ENCODE data around the gene MAB21L1. TPM values are rescaled to one million over a fixed set of nuclear protein-coding genes. Genes with fewer than 3 reads are reported as not detected.

MAB21L1 gene
- total and polyA plus RNA-seq, 12 donors: 0.06 to 7.0 (median 2.3) TPM; not detected in 1

- DNase-seq: no peak
- TF ChIP-seq POLR2A (IDR thresholded peaks at IDR 0.05) (no peak), CTCF (IDR thresholded peaks at IDR 0.05) (no peak)
- peaks cover 0 to 7% (median 0%) of the 10 kb centered on the region in 3 donors for H3K9me3 ChIP-seq (replicated peaks in 1 of 3)
- H3K4me3 ChIP-seq: no peak overlapping the region
- no peaks in the 10 kb centered on the region for H3K4me1 ChIP-seq (replicated peaks in 1 of 2)
- H3K27ac ChIP-seq: no peak overlapping the region
- WGBS, 4 donors: 73 to 78% (median 76%) methylated on average over 6 of the region's 6 CpGs
- H3K36me3 ChIP-seq (replicated peaks in 1 of 2): no peaks in the 10 kb centered on the region
- no peaks in the 10 kb centered on the region for H3K27me3 ChIP-seq
- intact Hi-C loops (cut with DNase I): no loop called here
Observed at GRCh38 chr13:35514801-35515502, 38.5 kb upstream of the MAB21L1 start.

- no peak overlapping the region for H3K27ac ChIP-seq
- TF ChIP-seq POLR2A (IDR thresholded peaks at IDR 0.05) (no peak), CTCF (IDR thresholded peaks at IDR 0.05) (no peak)
- no peak overlapping the region for H3K4me3 ChIP-seq
- no peaks in the 10 kb centered on the region for H3K36me3 ChIP-seq (replicated peaks in 1 of 2)
- WGBS, 4 donors: 91 to 94% (median 94%) methylated on average over 7 of the region's 7 CpGs
- intact Hi-C loops (cut with DNase I): no loop called here
- peaks cover 0 to 7% (median 0%) of the 10 kb centered on the region in 3 donors for H3K9me3 ChIP-seq (replicated peaks in 1 of 3)
- DNase-seq: no peak
- H3K27me3 ChIP-seq: no peaks in the 10 kb centered on the region
- H3K4me1 ChIP-seq (replicated peaks in 1 of 2): no peaks in the 10 kb centered on the region
Observed at GRCh38 chr13:35514061-35514477, 37.6 kb upstream of the MAB21L1 start.

DNA sequence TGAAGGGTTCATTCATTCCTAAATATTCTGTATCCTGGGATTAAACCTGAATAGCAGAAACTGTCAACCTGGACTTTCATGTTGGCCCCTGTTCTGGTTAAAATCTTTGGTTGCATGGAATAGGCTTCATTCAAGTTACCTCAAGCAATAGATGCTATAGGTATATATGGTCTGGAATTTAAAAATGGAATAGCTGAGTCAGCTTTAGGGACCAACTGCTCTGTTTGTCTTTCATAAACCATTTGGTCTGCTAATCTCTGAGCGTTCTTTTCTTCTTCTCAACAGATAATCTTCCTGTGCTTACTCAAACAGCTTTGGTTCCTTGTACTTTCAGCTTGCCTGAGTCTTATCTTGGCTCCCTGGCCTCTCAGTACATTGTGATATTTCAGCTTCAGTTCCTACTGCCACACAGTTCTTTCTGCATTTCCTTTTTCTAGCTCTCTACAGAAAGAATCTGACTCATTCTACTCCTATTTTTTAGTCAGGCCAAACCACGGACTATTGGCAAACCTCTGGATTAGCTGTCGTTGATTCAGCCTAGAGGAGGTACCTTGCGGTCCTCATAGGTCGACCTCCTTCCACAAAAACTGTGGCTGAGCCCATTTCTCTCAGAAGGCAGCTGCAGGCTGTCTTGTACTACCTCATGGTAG, 35.9 kb upstream of the MAB21L1 start:
- Histone ChIP-seq H3K9me3 (replicated peaks in 1 of 3) (peaks cover 0 to 1% (median 0%) of the 10 kb centered on the region in 3 donors), H3K27ac (no peak overlapping the region), H3K4me1 (replicated peaks in 1 of 2) (no peaks in the 10 kb centered on the region), H3K27me3 (no peaks in the 10 kb centered on the region), H3K36me3 (replicated peaks in 1 of 2) (no peaks in the 10 kb centered on the region), H3K4me3 (no peak overlapping the region)
- peak in 5 of 7 donors; percentile 32 to 45 (median 33) for DNase-seq
- WGBS, 4 donors: 29 to 36% (median 35%) methylated on average over 5 of the region's 5 CpGs
- intact Hi-C loops (cut with DNase I): no loop called here
- TF ChIP-seq CTCF (IDR thresholded peaks at IDR 0.05): no peak
- TF ChIP-seq POLR2A (IDR thresholded peaks at IDR 0.05): no peak

DNA sequence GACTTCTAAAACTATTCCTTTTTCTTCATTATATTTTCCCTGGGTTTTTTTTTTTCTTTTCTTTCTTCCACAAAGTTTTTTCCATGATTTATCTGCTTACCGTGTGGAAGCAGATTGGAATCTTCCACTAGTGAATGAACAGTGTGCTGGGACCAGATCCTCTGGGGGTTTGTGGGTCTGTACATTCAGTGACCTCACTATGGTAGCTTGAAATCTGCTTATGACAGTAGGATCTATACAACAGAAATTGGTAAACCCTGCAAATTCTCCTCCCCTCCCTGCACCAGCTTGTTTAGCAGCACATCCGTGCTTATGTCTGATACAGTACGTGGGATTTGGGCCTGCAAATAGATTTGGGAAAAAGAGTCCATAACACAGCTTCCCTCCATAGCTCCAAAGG, 26.0 kb upstream of the MAB21L1 start:
- Histone ChIP-seq H3K4me1 (replicated peaks in 1 of 2) (peaks cover 0 to 4% of the 10 kb centered on the region in 2 donors), H3K27me3 (no peaks in the 10 kb centered on the region), H3K4me3 (no peak overlapping the region), H3K27ac (no peak overlapping the region), H3K9me3 (replicated peaks in 1 of 3) (no peaks in the 10 kb centered on the region), H3K36me3 (replicated peaks in 1 of 2) (no peaks in the 10 kb centered on the region)
- intact Hi-C loops (cut with DNase I): no loop called here
- TF ChIP-seq POLR2A (IDR thresholded peaks at IDR 0.05) (no peak), CTCF (IDR thresholded peaks at IDR 0.05) (no peak)
- 63 to 85% (median 71%) methylated on average over 3 of the region's 3 CpGs for WGBS, 4 donors
- DNase-seq: no peak

Measured in adrenal gland (tissue), 12 donors.